GM12878 (cell line): ENCODE data around the gene NRIP3. TPM values are rescaled to one million over a fixed set of nuclear protein-coding genes. Genes with fewer than 3 reads are reported as not detected.

Experiments
- ATAC-seq: fragments of 200-7000 bp; cut with Tn5 transposase; 3 replicates; pipeline ENCODE4 v1.9.1; 2020; ENCODE audit warnings: mild to moderate bottlenecking, moderate library complexity
- BruUV-seq: library from RNA; stranded (reverse); fragments of 400-500 nt; replicated peaks from 2 replicates; lab custom pipeline; 2021; lab: Mats Ljungman, UMichigan
- CTCF ChIA-PET: fragments of 300-600 bp; sonication (Branson Sonifier 250); formaldehyde crosslinking; extraction: SDS; loops from one replicate; lab custom pipeline; 2021; ENCODE audit warnings: inconsistent platforms; lab: Yijun Ruan, JAX
- POLR2A ChIA-PET: fragments of 350-600 bp; formaldehyde crosslinking; extraction: SDS; loops from one replicate; lab custom pipeline; 2021; ENCODE audit warnings: inconsistent platforms; lab: Charles Lee
- RAD21 ChIA-PET: fragments of 300-600 bp; sonication (Branson Sonifier 250); formaldehyde crosslinking; loops from one replicate; lab custom pipeline; 2023; ENCODE audit warnings: antibody characterized with exemption; ENCODE audit not compliant: unreplicated experiment; lab: Charles Lee
- SMC1A ChIA-PET: fragments of 300-600 bp; sonication (Branson Sonifier 250); formaldehyde crosslinking; loops from one replicate; lab custom pipeline; 2023; ENCODE audit not compliant: unreplicated experiment, uncharacterized antibody; lab: Charles Lee
- DNase-seq: peaks from one replicate; pipeline ENCODE4 v3.0.0-alpha.2; 2011; ENCODE audit warnings: low read depth, low spot score
- FAIRE-seq: peaks from 3 replicates; lab custom pipeline; 2011; peaks lifted over from hg19 to GRCh38; lab: Jason Lieb, UNC
- H2AFZ ChIP-seq: 2 replicates; pipeline ENCODE4 v1.6.0; 2011; ENCODE audit warnings: low read depth, low read length, control low read depth; ENCODE audit not compliant: control insufficient read depth
- H3K27ac ChIP-seq: 2 replicates; pipeline ENCODE4 v1.5.1; 2011; ENCODE audit warnings: control low read depth; ENCODE audit not compliant: control insufficient read depth, insufficient read depth
- H3K27me3 ChIP-seq, 2 experiments: replicated peaks in 1 of 2; 2 replicates each; pipeline versions ENCODE4 v1.6.0 to v1.6.1; 2011; ENCODE audit warnings: low read length in 1 of 2; ENCODE audit not compliant: control insufficient read depth in 2 of 2, insufficient read depth in 2 of 2
- H3K36me3 ChIP-seq, 2 experiments: 2 replicates each; pipeline ENCODE4 v1.5.1; 2011; ENCODE audit warnings: low read length in 1 of 2; ENCODE audit not compliant: control insufficient read depth in 2 of 2, insufficient read depth in 2 of 2
- H3K4me1 ChIP-seq: 2 replicates; pipeline ENCODE4 v1.6.1; 2011; ENCODE audit warnings: mild to moderate bottlenecking, low read length, moderate library complexity, mixed read lengths; ENCODE audit not compliant: control insufficient read depth, insufficient read depth
- H3K4me2 ChIP-seq: 2 replicates; pipeline ENCODE4 v1.6.0; 2011; ENCODE audit warnings: control low read depth; ENCODE audit not compliant: control insufficient read depth, insufficient read depth
- H3K4me3 ChIP-seq: fragments of 200-600 bp; sonication (generic); 2 replicates; pipeline ENCODE4 v1.5.1; 2016
- H3K79me2 ChIP-seq: 2 replicates; pipeline ENCODE4 v1.6.0; 2011; ENCODE audit warnings: low read length; ENCODE audit not compliant: control insufficient read depth, insufficient read depth
- H3K9ac ChIP-seq: 2 replicates; pipeline ENCODE4 v1.8.0; 2011; ENCODE audit warnings: low read length, control low read depth, mixed read lengths; ENCODE audit not compliant: control insufficient read depth, insufficient read depth
- H3K9me3 ChIP-seq: replicated peaks from 3 replicates; pipeline ENCODE4 v1.5.1; 2011; ENCODE audit warnings: mild to moderate bottlenecking, low read length; ENCODE audit not compliant: control insufficient read depth, insufficient read depth
- H4K20me1 ChIP-seq: 2 replicates; pipeline ENCODE4 v1.6.0; 2011; ENCODE audit not compliant: control insufficient read depth, insufficient read depth
- ASH2L ChIP-seq: fragments of 300-600, 200-600 bp; sonication (generic); IDR thresholded peaks from 2 replicates; pipeline ENCODE4 v1.6.1; 2017; ENCODE audit warnings: low read depth, mild to moderate bottlenecking, borderline replicate concordance
- BHLHE40 ChIP-seq, 2 experiments: fragments of 450-650 bp in 1 of 2; IDR thresholded peaks; 2 replicates each; pipeline ENCODE4 v1.6.1; 2011 to 2017; ENCODE audit warnings: low read depth in 2 of 2, borderline replicate concordance in 1 of 2, improper control_type of control experiment in 1 of 2, low read length in 1 of 2, mild to moderate bottlenecking in 1 of 2
- CTCF ChIP-seq, 3 experiments: IDR thresholded peaks in 2 of 3; conservative IDR thresholded peaks in 1 of 3; 2 replicates each; pipeline ENCODE4 v1.5.1; 2011; ENCODE audit warnings: low read depth in 3 of 3, low read length in 3 of 3, mild to moderate bottlenecking in 3 of 3, control low read depth in 2 of 3, moderate library complexity in 2 of 3, inconsistent platforms in 1 of 3, mixed read lengths in 1 of 3; ENCODE audit not compliant: control insufficient read depth in 2 of 3, insufficient read depth in 1 of 3; ENCODE audit errors: extremely low read depth in 1 of 3
- MTA3 ChIP-seq: IDR thresholded peaks from 2 replicates; pipeline ENCODE4 v1.6.1; 2012; ENCODE audit warnings: low read length, inconsistent platforms, borderline replicate concordance
- NFYA ChIP-seq: IDR thresholded peaks from 2 replicates; pipeline ENCODE4 v1.6.1; 2011; ENCODE audit warnings: low read depth, mild to moderate bottlenecking, low read length, improper control_type of control experiment, borderline replicate concordance
- PML ChIP-seq: IDR thresholded peaks from 2 replicates; pipeline ENCODE4 v1.6.1; 2012; ENCODE audit warnings: low read length, inconsistent platforms
- RAD21 ChIP-seq: IDR thresholded peaks from 2 replicates; pipeline ENCODE4 v1.6.1; 2011; ENCODE audit warnings: mild to moderate bottlenecking, low read depth, low read length, moderate library complexity; ENCODE audit not compliant: insufficient read depth
- RBBP5 ChIP-seq: fragments of 200-600 bp; sonication (generic); conservative IDR thresholded peaks from 2 replicates; pipeline ENCODE4 v1.6.1; 2016
- RUNX3 ChIP-seq: IDR thresholded peaks from 2 replicates; pipeline ENCODE4 v1.6.1; 2012; ENCODE audit warnings: low read length, inconsistent platforms
- SMARCA5 ChIP-seq: fragments of 450-650 bp; IDR thresholded peaks from 2 replicates; pipeline ENCODE4 v1.6.1; 2017; ENCODE audit warnings: mild to moderate bottlenecking
- SMC3 ChIP-seq: IDR thresholded peaks from 2 replicates; pipeline ENCODE4 v1.6.1; 2011; ENCODE audit warnings: low read length, improper control_type of control experiment, borderline replicate concordance
- TCF12 ChIP-seq: IDR thresholded peaks from 2 replicates; pipeline ENCODE4 v1.6.1; 2011; ENCODE audit warnings: low read depth, mild to moderate bottlenecking, low read length
- WRNIP1 ChIP-seq: IDR thresholded peaks from 2 replicates; pipeline ENCODE4 v1.6.1; 2011; ENCODE audit warnings: low read depth, low read length, improper control_type of control experiment, borderline replicate concordance
- YY1 ChIP-seq: IDR thresholded peaks from 2 replicates; pipeline ENCODE4 v1.6.1; 2011; ENCODE audit warnings: low read depth, mild to moderate bottlenecking, low read length
- ZNF24 ChIP-seq: fragments of 450-650 bp; IDR thresholded peaks from 2 replicates; pipeline ENCODE4 v1.6.1; 2017; ENCODE audit warnings: antibody characterized with exemption, mild to moderate bottlenecking
- ZNF592 ChIP-seq: fragments of 450-650 bp; IDR thresholded peaks from 2 replicates; pipeline ENCODE4 v1.6.1; 2017; ENCODE audit warnings: mild to moderate bottlenecking, moderate library complexity
- WGBS: methylation state at CpG from one replicate; pipeline ENCODE4 v1.1.6; 2016; ENCODE audit warnings: low lambda C conversion rate; ENCODE audit not compliant: insufficient replicate concordance, insufficient coverage; ENCODE audit errors: missing lambda C conversion rate; 5-methylcytosine and 5-hydroxymethylcytosine counted together
- in situ Hi-C: fragments of 300-500 bp; cut with MboI; formaldehyde crosslinking; loops from 9 replicates; pipeline ENCODE4 v1.14.3; 2018; ENCODE audit warnings: mixed read lengths
- intact Hi-C: fragments of 100-400 bp; cut with micrococcal nuclease; formaldehyde crosslinking; loops from one replicate; pipeline ENCODE4 v1.14.2; 2022; ENCODE audit not compliant: unreplicated experiment
- polyA plus RNA-seq, 11 experiments: library from polyadenylated mRNA; depleted of rRNA in 4 of 11; unstranded in 6 of 11; stranded (reverse) in 5 of 11; fragments of >200 nt; fragmentation: Nextera tagmentation in 4 of 11; fragmentation: Illumina TruSeq in 1 of 11; extraction: Ambion mirVana in 4 of 11; extraction: Trizol in 1 of 11; gene quantifications; 1 replicate in 1 of 11; 2 replicates in 10 of 11; pipeline versions ENCODE4 v1.2.1 to v1.2.3, GENCODE V29; 2011 to 2016; ENCODE audit warnings: inconsistent platforms in 2 of 11, missing spikeins in 2 of 11, low read depth in 1 of 11
- total RNA-seq, 4 experiments: library from RNA; depleted of rRNA in 3 of 4; stranded (reverse); fragments of >200 nt in 3 of 4; fragmentation: Illumina TruSeq in 1 of 4; extraction: Trizol in 1 of 4; gene quantifications; 2 replicates each; pipeline versions ENCODE4 v1.2.1 to v1.2.3, GENCODE V29; 2013 to 2021

The NRIP3 gene
- total and polyA plus RNA-seq, 10 of the 15 experiments (the other 5 are each of a cell fraction or from before 2014, with no cell fraction given): under 0.01 to 0.25 (median 0.09) TPM; not detected in 7

GRCh38 chr11:9016916-9017642, 13.3 kb upstream of the NRIP3 start (continued):
- TF ChIP-seq BHLHE40 (IDR thresholded peaks at IDR 0.05; ENCODE audit: borderline replicate concordance in 1 of 2, low read depth in 2 of 2, low read length in 1 of 2): no peak

- no TSS peak for BruUV-seq
- in situ Hi-C loops: loop anchor here (5.0 kb wide), 1 partner anchor 122 kb away; no protein-coding TSS in a partner anchor
- no peak overlapping the region for H2AFZ ChIP-seq
- intact Hi-C loops: loop anchor here (1.0 to 10.0 kb wide), 5 partner anchors 45 to 492 kb away; partner anchors contain the start of gene SCUBE2
- H3K9me3 ChIP-seq: no peaks in the 10 kb centered on the region
- no peak overlapping the region for H3K9ac ChIP-seq
- ChIA-PET RAD21 (interaction anchor here (0.7 to 5.0 kb wide), 23 partner anchors 13 to 519 kb away, joined by 3 to 106 read pairs (median 4); no protein-coding TSS in a partner anchor), CTCF (interaction anchor here (0.5 to 10.2 kb wide), 50 partner anchors 9 to 1140 kb away, joined by 3 to 323 read pairs (median 4); partner anchors contain the start of gene DENND5A), SMC1A (interaction anchor here (0.6 to 4.9 kb wide), 23 partner anchors 9 to 491 kb away, joined by 3 to 95 read pairs (median 5); no protein-coding TSS in a partner anchor), POLR2A (no interaction called here)
- no peaks in the 10 kb centered on the region for H3K79me2 ChIP-seq
- no peaks in the 10 kb centered on the region for H3K36me3 ChIP-seq
- WGBS: 1% methylated on average over 4 of the region's 4 CpGs
- H3K27me3 ChIP-seq: no peaks in the 10 kb centered on the region; a peak in 1 of 4 replicates
- peak; percentile 31 for DNase-seq
- no peak overlapping the region for H3K4me3 ChIP-seq
- no peaks in the 10 kb centered on the region; the same call in none of the 2 replicates for H3K4me1 ChIP-seq
- no peaks in the 10 kb centered on the region for H4K20me1 ChIP-seq
- H3K4me2 ChIP-seq: no peak overlapping the region
- no peak overlapping the region for H3K27ac ChIP-seq
- peak; percentile 97 for FAIRE-seq
- ATAC-seq: peak; percentile 99
- TF ChIP-seq RUNX3 (no peak), CTCF (IDR thresholded peaks at IDR 0.05 in 2 of 3, conservative IDR thresholded peaks at IDR 0.05 in 1 of 3; ENCODE audit: control insufficient read depth in 2 of 3, extremely low read depth in 1 of 3, insufficient read depth in 1 of 3, low read depth in 3 of 3, low read length in 3 of 3) (peak; percentile 77 to 90 (median 81)), ZNF592 (no peak), NFYA (no peak), SMC3 (peak; percentile 86), RAD21 (peak; percentile 77), YY1 (peak; percentile 75; the same call in 1 of the 2 replicates), RBBP5 (no peak), SMARCA5 (peak; percentile 61; the same call in 1 of the 2 replicates), PML (no peak), TCF12 (no peak), ZNF24 (0 out of 2 replicates have a peak, but pooled peaks have one; percentile 21), ASH2L (no peak), MTA3 (no peak), WRNIP1 (no peak)
Observed at GRCh38 chr11:9015677-9016076, 11.9 kb upstream of the NRIP3 start.
